Measurements from ENCODE around the gene DHTKD1.

- TF ChIP-seq CTCF (IDR thresholded peaks at IDR 0.05) (no peak), POLR2A (IDR thresholded peaks at IDR 0.05) (no peak)
These were observed 48.2 kb upstream of the DHTKD1 start for GRCh38 chr10:12020574-12020973.
